ENCODE data around the gene EDIL3. TPM values are rescaled to one million over a fixed set of nuclear protein-coding genes. Genes with fewer than 3 reads are reported as not detected.

EDIL3 gene
- total RNA-seq, 4 donors from 2014 or later, result 2.8 to 20.6 (median 10.2) TPM

DNA sequence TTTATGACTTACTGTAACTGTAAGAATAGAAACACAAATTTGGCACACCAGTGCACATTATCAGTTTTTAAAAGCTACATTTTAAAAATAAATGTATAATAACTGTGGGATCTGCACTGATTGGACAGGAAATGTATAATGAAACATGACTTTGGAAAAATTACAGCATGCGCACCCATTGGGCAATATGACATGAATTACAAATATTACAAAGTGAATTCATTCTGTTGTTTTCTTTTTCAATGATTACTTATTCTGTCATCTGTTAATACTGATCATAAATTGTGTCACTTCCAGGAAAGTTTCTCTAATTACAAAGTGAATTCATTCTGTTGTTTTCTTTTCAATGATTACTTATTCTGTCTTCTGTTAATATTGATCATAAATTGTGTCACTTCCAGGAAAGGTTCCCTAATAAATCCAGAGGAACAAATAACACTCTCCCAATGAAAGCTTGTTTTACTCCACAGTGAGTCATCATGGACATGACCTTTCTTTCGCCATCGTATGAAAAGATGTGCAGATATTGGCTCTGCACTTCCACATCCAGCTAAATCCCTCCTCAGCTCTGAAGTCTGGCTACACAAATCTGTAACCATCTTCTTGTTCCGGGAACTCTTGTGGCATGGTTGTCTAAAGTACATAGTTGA is 367.0 kb downstream of the EDIL3 start:
- no peaks in the 10 kb centered on the region for H3K36me3 ChIP-seq
- H3K4me3 ChIP-seq, result no peak overlapping the region
- no peak overlapping the region for H3K27ac ChIP-seq
- H3K4me1 ChIP-seq, result no peaks in the 10 kb centered on the region
- intact Hi-C loops (cut with DNase I), result no loop called here
- no peak for DNase-seq
- WGBS, 2 donors, result 50 to 55% methylated on average over 4 of the region's 4 CpGs
- H3K27me3 ChIP-seq, result no peaks in the 10 kb centered on the region
- no peak for TF ChIP-seq CTCF (IDR thresholded peaks at IDR 0.05)
- TF ChIP-seq POLR2A (IDR thresholded peaks at IDR 0.05), result no peak
- H3K9me3 ChIP-seq, result no peaks in the 10 kb centered on the region

- H3K9me3 ChIP-seq, result no peaks in the 10 kb centered on the region
- intact Hi-C loops (cut with DNase I), result no loop called here
- H3K4me1 ChIP-seq, result no peaks in the 10 kb centered on the region
- no peaks in the 10 kb centered on the region for H3K36me3 ChIP-seq
- no peak for DNase-seq
- WGBS, 2 donors, result 65 to 74% methylated on average over 3 of the region's 3 CpGs
- H3K27ac ChIP-seq, result no peak overlapping the region
- H3K4me3 ChIP-seq, result no peak overlapping the region
- TF ChIP-seq CTCF (IDR thresholded peaks at IDR 0.05) (no peak), POLR2A (IDR thresholded peaks at IDR 0.05) (no peak)
- H3K27me3 ChIP-seq, result no peaks in the 10 kb centered on the region
Observed at GRCh38 chr5:84016085-84016484, 368.6 kb downstream of the EDIL3 start.

GRCh38 chr5:84014966-84015365 is 369.7 kb downstream of the EDIL3 start:
- no peak for DNase-seq
- H3K27me3 ChIP-seq, result no peaks in the 10 kb centered on the region
- H3K4me1 ChIP-seq, result no peaks in the 10 kb centered on the region
- intact Hi-C loops (cut with DNase I), result no loop called here
- TF ChIP-seq CTCF (IDR thresholded peaks at IDR 0.05) (no peak), POLR2A (IDR thresholded peaks at IDR 0.05) (no peak)
- H3K4me3 ChIP-seq, result no peak overlapping the region
- no peaks in the 10 kb centered on the region for H3K36me3 ChIP-seq
- H3K9me3 ChIP-seq, result no peaks in the 10 kb centered on the region
- H3K27ac ChIP-seq, result no peak overlapping the region

DNA sequence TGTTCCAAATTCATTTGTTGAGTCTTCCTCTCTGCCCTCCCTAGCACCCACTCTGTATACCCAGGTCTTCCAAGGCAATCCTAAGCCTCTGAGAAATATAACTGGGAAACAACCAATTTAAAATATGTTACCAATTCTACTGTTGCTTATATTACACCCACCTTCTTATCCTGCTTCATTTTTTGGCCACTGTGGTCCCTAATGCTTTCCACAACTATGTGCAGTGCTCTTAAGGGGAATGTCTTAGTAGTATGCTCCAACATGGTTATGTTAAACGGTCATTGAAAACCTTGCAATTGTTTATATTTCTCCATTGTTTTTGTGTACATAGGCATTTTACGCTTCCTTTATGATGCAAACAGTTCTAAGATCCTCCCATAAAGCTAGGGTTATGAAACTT is 390.9 kb downstream of the EDIL3 start:
- Histone ChIP-seq H3K27ac (no peak overlapping the region), H3K4me3 (no peak overlapping the region)

More for the DNA sequence above, 390.9 kb downstream of the EDIL3 start:
- intact Hi-C loops (cut with DNase I), result loop anchor here (5.0 kb wide), 1 partner anchor 42 kb away; no protein-coding TSS in a partner anchor
- no peaks in the 10 kb centered on the region for H3K27me3 ChIP-seq
- WGBS, 2 donors, result 82 to 90% methylated on average over 2 of the region's 2 CpGs
- no peak for TF ChIP-seq POLR2A (IDR thresholded peaks at IDR 0.05)
- TF ChIP-seq CTCF (IDR thresholded peaks at IDR 0.05), result no peak
- no peaks in the 10 kb centered on the region for H3K4me1 ChIP-seq
- H3K9me3 ChIP-seq, result no peaks in the 10 kb centered on the region
- DNase-seq, result no peak
- H3K36me3 ChIP-seq, result no peaks in the 10 kb centered on the region

Data from esophagus squamous epithelium (tissue), 5 donors.